ENCODE measurements around the gene TXNL1. TPM values are rescaled to one million over a fixed set of nuclear protein-coding genes. Genes with fewer than 3 reads are reported as not detected.

Gene TXNL1
- total and polyA plus RNA-seq, 2 of the 8 experiments (the other 6 are each of a cell fraction or from before 2014, with no cell fraction given), result 35.1 to 85.8 TPM

DNA sequence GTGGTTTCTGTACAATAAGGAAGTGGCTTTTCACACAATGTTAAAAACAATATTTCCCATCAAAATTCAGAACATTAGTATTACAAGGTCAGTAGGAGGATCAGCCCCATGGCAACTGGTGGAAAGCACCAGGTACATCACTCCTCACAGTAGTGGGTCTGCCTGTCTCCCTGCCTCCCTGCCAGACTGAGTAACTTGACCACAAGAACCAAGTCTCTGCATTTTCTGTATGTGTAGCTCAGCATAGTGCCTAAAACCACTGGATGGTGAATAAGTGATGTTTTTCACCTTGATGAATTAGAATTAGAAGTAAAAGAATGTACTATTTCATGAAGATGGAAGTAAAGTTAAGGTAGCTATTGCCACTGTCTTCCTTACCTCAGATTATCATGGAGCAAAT is 8.7 kb upstream of the TXNL1 start (continued):
- TF ChIP-seq, protein P1, sequence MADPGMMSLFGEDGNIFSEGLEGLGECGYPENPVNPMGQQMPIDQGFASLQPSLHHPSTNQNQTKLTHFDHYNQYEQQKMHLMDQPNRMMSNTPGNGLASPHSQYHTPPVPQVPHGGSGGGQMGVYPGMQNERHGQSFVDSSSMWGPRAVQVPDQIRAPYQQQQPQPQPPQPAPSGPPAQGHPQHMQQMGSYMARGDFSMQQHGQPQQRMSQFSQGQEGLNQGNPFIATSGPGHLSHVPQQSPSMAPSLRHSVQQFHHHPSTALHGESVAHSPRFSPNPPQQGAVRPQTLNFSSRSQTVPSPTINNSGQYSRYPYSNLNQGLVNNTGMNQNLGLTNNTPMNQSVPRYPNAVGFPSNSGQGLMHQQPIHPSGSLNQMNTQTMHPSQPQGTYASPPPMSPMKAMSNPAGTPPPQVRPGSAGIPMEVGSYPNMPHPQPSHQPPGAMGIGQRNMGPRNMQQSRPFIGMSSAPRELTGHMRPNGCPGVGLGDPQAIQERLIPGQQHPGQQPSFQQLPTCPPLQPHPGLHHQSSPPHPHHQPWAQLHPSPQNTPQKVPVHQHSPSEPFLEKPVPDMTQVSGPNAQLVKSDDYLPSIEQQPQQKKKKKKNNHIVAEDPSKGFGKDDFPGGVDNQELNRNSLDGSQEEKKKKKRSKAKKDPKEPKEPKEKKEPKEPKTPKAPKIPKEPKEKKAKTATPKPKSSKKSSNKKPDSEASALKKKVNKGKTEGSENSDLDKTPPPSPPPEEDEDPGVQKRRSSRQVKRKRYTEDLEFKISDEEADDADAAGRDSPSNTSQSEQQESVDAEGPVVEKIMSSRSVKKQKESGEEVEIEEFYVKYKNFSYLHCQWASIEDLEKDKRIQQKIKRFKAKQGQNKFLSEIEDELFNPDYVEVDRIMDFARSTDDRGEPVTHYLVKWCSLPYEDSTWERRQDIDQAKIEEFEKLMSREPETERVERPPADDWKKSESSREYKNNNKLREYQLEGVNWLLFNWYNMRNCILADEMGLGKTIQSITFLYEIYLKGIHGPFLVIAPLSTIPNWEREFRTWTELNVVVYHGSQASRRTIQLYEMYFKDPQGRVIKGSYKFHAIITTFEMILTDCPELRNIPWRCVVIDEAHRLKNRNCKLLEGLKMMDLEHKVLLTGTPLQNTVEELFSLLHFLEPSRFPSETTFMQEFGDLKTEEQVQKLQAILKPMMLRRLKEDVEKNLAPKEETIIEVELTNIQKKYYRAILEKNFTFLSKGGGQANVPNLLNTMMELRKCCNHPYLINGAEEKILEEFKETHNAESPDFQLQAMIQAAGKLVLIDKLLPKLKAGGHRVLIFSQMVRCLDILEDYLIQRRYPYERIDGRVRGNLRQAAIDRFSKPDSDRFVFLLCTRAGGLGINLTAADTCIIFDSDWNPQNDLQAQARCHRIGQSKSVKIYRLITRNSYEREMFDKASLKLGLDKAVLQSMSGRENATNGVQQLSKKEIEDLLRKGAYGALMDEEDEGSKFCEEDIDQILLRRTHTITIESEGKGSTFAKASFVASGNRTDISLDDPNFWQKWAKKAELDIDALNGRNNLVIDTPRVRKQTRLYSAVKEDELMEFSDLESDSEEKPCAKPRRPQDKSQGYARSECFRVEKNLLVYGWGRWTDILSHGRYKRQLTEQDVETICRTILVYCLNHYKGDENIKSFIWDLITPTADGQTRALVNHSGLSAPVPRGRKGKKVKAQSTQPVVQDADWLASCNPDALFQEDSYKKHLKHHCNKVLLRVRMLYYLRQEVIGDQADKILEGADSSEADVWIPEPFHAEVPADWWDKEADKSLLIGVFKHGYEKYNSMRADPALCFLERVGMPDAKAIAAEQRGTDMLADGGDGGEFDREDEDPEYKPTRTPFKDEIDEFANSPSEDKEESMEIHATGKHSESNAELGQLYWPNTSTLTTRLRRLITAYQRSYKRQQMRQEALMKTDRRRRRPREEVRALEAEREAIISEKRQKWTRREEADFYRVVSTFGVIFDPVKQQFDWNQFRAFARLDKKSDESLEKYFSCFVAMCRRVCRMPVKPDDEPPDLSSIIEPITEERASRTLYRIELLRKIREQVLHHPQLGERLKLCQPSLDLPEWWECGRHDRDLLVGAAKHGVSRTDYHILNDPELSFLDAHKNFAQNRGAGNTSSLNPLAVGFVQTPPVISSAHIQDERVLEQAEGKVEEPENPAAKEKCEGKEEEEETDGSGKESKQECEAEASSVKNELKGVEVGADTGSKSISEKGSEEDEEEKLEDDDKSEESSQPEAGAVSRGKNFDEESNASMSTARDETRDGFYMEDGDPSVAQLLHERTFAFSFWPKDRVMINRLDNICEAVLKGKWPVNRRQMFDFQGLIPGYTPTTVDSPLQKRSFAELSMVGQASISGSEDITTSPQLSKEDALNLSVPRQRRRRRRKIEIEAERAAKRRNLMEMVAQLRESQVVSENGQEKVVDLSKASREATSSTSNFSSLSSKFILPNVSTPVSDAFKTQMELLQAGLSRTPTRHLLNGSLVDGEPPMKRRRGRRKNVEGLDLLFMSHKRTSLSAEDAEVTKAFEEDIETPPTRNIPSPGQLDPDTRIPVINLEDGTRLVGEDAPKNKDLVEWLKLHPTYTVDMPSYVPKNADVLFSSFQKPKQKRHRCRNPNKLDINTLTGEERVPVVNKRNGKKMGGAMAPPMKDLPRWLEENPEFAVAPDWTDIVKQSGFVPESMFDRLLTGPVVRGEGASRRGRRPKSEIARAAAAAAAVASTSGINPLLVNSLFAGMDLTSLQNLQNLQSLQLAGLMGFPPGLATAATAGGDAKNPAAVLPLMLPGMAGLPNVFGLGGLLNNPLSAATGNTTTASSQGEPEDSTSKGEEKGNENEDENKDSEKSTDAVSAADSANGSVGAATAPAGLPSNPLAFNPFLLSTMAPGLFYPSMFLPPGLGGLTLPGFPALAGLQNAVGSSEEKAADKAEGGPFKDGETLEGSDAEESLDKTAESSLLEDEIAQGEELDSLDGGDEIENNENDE (IDR thresholded peaks at IDR 0.05; ENCODE audit: insufficient replicate concordance, low read length), result no peak
- TF ChIP-seq SP4 (IDR thresholded peaks at IDR 0.05; ENCODE audit: low read length), result no peak
- TF ChIP-seq RBBP5 (IDR thresholded peaks at IDR 0.05; ENCODE audit: borderline replicate concordance, low read depth, low read length), result no peak
- no peak for TF ChIP-seq SP2 (IDR thresholded peaks at IDR 0.05; ENCODE audit: low read length)
- TF ChIP-seq YY1 (IDR thresholded peaks at IDR 0.05; ENCODE audit: low read depth, low read length), result no peak
- TF ChIP-seq GABPA (IDR thresholded peaks at IDR 0.05; ENCODE audit: borderline replicate concordance, insufficient read depth, low read length), result no peak
- TF ChIP-seq EP300 (IDR thresholded peaks at IDR 0.05; ENCODE audit: borderline replicate concordance in 1 of 2, low read depth in 2 of 2, low read length in 2 of 2), result no peak

Data from H1 (cell line).